HepG2 (cell line): ENCODE measurements around the gene KIF24. TPM values are rescaled to one million over a fixed set of nuclear protein-coding genes. Genes with fewer than 3 reads are reported as not detected.

Experiments
- ELF3 ChIP-seq: IDR thresholded peaks from 2 replicates; pipeline ENCODE4 v1.6.1; 2016; ENCODE audit warnings: missing genetic modification reagents, missing compliant biosample characterization
- FOXA3 ChIP-seq: IDR thresholded peaks from 2 replicates; pipeline ENCODE4 v1.6.1; 2016; ENCODE audit warnings: missing genetic modification reagents, missing compliant biosample characterization
- GATAD2A ChIP-seq: IDR thresholded peaks from 2 replicates; pipeline ENCODE4 v1.6.1; 2016
- MEIS1 ChIP-seq: sonication (generic); formaldehyde crosslinking; IDR thresholded peaks from 2 replicates; pipeline ENCODE4 v1.9.0; 2021; ENCODE audit warnings: mild to moderate bottlenecking, missing genetic modification reagents, moderate library complexity, borderline replicate concordance
- MLX ChIP-seq: IDR thresholded peaks from 2 replicates; pipeline ENCODE4 v1.6.1; 2016
- NCOA2 ChIP-seq: sonication (generic); formaldehyde crosslinking; IDR thresholded peaks from 2 replicates; pipeline ENCODE4 v1.8.0; 2022; ENCODE audit warnings: inconsistent platforms
- SALL1 ChIP-seq: sonication (generic); formaldehyde crosslinking; IDR thresholded peaks from 2 replicates; pipeline ENCODE4 v1.8.0; 2022; ENCODE audit warnings: mild to moderate bottlenecking, missing genetic modification reagents
- SAP130 ChIP-seq: IDR thresholded peaks from 2 replicates; pipeline ENCODE4 v1.6.1; 2016; ENCODE audit warnings: low read depth
- SCMH1 ChIP-seq: sonication (generic); formaldehyde crosslinking; IDR thresholded peaks from 2 replicates; pipeline ENCODE4 v1.9.0; 2021; ENCODE audit warnings: missing genetic modification reagents, mild to moderate bottlenecking, borderline replicate concordance
- TCF7 ChIP-seq: sonication (generic); IDR thresholded peaks from 2 replicates; pipeline ENCODE4 v1.6.1; 2016; ENCODE audit warnings: antibody characterized with exemption, low read depth
- ZNF609 ChIP-seq: sonication (generic); formaldehyde crosslinking; IDR thresholded peaks from 2 replicates; pipeline ENCODE4 v1.4.0; 2020; ENCODE audit warnings: mild to moderate bottlenecking, missing genetic modification reagents, borderline replicate concordance
- polyA plus RNA-seq, 8 experiments: library from polyadenylated mRNA; depleted of rRNA in 3 of 8; stranded (reverse) in 7 of 8; unstranded in 1 of 8; fragments of >200 nt; fragmentation: Illumina TruSeq in 4 of 8; extraction: Trizol in 4 of 8; gene quantifications; 2 replicates each; pipeline versions ENCODE4 v1.2.1 to v1.2.3, GENCODE V29; 2011 to 2016; ENCODE audit warnings: low read depth in 4 of 8, missing spikeins in 1 of 8, mixed read lengths in 1 of 8; ENCODE audit not compliant: insufficient read depth in 1 of 8
- total RNA-seq, 5 experiments: library from RNA; depleted of rRNA; stranded (reverse); fragments of >200 nt; fragmentation: Illumina TruSeq; extraction: Trizol; gene quantifications; 2 replicates each; pipeline ENCODE4 v1.2.3, GENCODE V29; 2016; ENCODE audit warnings: low read depth in 1 of 5
- TF ChIP-seq, protein P1 (sequence below): sonication (generic); formaldehyde crosslinking; IDR thresholded peaks from 2 replicates; pipeline ENCODE4 v1.4.0; 2020; ENCODE audit warnings: low read depth, missing genetic modification reagents
- TF ChIP-seq, protein P2 (sequence below): IDR thresholded peaks from 2 replicates; pipeline ENCODE4 v1.4.0; 2020; ENCODE audit warnings: mild to moderate bottlenecking, missing genetic modification reagents
- TF ChIP-seq, protein P3 (sequence below): sonication (generic); formaldehyde crosslinking; IDR thresholded peaks from 2 replicates; pipeline ENCODE4 v1.4.0; 2020; ENCODE audit warnings: missing genetic modification reagents

Gene KIF24
- total and polyA plus RNA-seq, 2 of the 13 experiments (the other 11 are each of a cell fraction or from before 2014, with no cell fraction given) = 1.1 to 3.0 TPM

DNA sequence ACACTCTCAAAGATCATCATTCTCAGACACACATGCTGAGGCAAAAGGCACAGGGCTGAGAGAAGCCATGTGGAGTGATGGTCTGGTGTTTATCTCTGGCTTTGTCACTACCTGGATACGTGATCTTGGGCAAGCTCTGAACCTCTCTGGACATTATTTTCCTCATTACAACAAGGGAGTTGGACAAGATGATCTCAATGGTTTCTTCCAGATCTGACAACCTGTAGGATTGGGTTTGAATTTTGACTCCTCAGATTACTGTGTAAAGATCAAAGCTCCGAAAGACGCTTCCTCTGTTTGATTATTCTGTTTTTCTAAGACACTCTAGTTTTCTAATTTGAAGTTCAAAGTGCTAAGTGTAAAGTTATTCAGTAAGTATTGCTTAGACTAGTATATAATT, 20.3 kb upstream of the KIF24 start (continued):
- 0 out of 2 replicates have a peak, but pooled peaks have one; percentile 11 for TF ChIP-seq ZNF609
- 0 out of 2 replicates have a peak, but pooled peaks have one; percentile 7 for TF ChIP-seq FOXA3 (CRISPR knock-in tag)
- 0 out of 2 replicates have a peak, but pooled peaks have one; percentile 7 for TF ChIP-seq ELF3
- TF ChIP-seq, protein P1, sequence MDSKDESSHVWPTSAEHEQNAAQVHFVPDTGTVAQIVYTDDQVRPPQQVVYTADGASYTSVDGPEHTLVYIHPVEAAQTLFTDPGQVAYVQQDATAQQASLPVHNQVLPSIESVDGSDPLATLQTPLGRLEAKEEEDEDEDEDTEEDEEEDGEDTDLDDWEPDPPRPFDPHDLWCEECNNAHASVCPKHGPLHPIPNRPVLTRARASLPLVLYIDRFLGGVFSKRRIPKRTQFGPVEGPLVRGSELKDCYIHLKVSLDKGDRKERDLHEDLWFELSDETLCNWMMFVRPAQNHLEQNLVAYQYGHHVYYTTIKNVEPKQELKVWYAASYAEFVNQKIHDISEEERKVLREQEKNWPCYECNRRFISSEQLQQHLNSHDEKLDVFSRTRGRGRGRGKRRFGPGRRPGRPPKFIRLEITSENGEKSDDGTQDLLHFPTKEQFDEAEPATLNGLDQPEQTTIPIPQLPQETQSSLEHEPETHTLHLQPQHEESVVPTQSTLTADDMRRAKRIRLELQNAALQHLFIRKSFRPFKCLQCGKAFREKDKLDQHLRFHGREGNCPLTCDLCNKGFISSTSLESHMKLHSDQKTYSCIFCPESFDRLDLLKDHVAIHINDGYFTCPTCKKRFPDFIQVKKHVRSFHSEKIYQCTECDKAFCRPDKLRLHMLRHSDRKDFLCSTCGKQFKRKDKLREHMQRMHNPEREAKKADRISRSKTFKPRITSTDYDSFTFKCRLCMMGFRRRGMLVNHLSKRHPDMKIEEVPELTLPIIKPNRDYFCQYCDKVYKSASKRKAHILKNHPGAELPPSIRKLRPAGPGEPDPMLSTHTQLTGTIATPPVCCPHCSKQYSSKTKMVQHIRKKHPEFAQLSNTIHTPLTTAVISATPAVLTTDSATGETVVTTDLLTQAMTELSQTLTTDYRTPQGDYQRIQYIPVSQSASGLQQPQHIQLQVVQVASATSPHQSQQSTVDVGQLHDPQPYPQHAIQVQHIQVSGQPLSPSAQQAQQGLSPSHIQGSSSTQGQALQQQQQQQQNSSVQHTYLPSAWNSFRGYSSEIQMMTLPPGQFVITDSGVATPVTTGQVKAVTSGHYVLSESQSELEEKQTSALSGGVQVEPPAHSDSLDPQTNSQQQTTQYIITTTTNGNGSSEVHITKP (CRISPR knock-in tag) = peak; percentile 92
- 0 out of 2 replicates have a peak, but pooled peaks have one; percentile 27 for TF ChIP-seq SALL1 (CRISPR knock-in tag)
- TF ChIP-seq, protein P2, sequence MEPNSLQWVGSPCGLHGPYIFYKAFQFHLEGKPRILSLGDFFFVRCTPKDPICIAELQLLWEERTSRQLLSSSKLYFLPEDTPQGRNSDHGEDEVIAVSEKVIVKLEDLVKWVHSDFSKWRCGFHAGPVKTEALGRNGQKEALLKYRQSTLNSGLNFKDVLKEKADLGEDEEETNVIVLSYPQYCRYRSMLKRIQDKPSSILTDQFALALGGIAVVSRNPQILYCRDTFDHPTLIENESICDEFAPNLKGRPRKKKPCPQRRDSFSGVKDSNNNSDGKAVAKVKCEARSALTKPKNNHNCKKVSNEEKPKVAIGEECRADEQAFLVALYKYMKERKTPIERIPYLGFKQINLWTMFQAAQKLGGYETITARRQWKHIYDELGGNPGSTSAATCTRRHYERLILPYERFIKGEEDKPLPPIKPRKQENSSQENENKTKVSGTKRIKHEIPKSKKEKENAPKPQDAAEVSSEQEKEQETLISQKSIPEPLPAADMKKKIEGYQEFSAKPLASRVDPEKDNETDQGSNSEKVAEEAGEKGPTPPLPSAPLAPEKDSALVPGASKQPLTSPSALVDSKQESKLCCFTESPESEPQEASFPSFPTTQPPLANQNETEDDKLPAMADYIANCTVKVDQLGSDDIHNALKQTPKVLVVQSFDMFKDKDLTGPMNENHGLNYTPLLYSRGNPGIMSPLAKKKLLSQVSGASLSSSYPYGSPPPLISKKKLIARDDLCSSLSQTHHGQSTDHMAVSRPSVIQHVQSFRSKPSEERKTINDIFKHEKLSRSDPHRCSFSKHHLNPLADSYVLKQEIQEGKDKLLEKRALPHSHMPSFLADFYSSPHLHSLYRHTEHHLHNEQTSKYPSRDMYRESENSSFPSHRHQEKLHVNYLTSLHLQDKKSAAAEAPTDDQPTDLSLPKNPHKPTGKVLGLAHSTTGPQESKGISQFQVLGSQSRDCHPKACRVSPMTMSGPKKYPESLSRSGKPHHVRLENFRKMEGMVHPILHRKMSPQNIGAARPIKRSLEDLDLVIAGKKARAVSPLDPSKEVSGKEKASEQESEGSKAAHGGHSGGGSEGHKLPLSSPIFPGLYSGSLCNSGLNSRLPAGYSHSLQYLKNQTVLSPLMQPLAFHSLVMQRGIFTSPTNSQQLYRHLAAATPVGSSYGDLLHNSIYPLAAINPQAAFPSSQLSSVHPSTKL = peak; percentile 41; the same call in 1 of the 2 replicates
- TF ChIP-seq, protein P3, sequence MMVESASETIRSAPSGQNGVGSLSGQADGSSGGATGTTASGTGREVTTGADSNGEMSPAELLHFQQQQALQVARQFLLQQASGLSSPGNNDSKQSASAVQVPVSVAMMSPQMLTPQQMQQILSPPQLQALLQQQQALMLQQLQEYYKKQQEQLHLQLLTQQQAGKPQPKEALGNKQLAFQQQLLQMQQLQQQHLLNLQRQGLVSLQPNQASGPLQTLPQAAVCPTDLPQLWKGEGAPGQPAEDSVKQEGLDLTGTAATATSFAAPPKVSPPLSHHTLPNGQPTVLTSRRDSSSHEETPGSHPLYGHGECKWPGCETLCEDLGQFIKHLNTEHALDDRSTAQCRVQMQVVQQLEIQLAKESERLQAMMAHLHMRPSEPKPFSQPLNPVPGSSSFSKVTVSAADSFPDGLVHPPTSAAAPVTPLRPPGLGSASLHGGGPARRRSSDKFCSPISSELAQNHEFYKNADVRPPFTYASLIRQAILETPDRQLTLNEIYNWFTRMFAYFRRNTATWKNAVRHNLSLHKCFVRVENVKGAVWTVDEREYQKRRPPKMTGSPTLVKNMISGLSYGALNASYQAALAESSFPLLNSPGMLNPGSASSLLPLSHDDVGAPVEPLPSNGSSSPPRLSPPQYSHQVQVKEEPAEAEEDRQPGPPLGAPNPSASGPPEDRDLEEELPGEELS = peak; percentile 43; the same call in 1 of the 2 replicates
- 0 out of 2 replicates have a peak, but pooled peaks have one; percentile 16 for TF ChIP-seq GATAD2A (CRISPR knock-in tag)
- TF ChIP-seq MLX = peak; percentile 47; the same call in 1 of the 2 replicates
- TF ChIP-seq SAP130 (CRISPR knock-in tag) = peak; percentile 55
- TF ChIP-seq NCOA2 (CRISPR knock-in tag) = 0 out of 2 replicates have a peak, but pooled peaks have one; percentile 18
- peak; percentile 55 for TF ChIP-seq TCF7
- 0 out of 2 replicates have a peak, but pooled peaks have one; percentile 45 for TF ChIP-seq MEIS1 (CRISPR knock-in tag)
- no peak for TF ChIP-seq SCMH1 (CRISPR knock-in tag)
